ENCODE measurements around the gene KPNA1.

Gene KPNA1

GRCh38 chr3:122481390-122481789, 33.3 kb downstream of the KPNA1 start:
- CTCF ChIA-PET = interaction anchor here (1.4 kb wide), 1 partner anchor 75 kb away, joined by 3 read pairs; no protein-coding TSS in a partner anchor
- TF ChIP-seq CTCF (IDR thresholded peaks at IDR 0.05; ENCODE audit: insufficient read depth, low read length, missing control alignments) = no peak

DNA sequence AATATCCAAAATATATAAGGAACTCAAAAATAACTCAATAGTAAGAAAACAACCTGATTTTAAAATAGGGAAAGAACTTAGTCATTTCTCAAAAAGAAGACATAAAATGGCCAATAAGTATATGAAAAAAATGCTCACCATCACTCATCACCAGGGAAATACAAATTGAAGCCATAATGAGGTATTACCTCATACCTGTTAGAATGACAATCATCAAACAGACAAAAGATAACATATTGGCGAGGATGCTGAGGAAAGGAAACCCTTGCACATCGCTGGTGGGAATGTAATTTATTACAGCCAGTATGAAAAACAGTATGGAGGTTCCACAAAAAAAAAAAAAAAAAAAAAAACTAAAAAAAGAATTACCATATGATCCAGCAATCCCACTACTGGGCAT, 38.2 kb downstream of the KPNA1 start:
- TF ChIP-seq CTCF (IDR thresholded peaks at IDR 0.05; ENCODE audit: insufficient read depth, low read length, missing control alignments) = no peak
- H3K4me3 ChIP-seq (ENCODE audit: low read depth, low read length) = no peak overlapping the region
- ChIA-PET POLR2A (no interaction called here), CTCF (no interaction called here)
- DNase-seq (ENCODE audit: low read depth, low spot score) = no peak

More at GRCh38 chr3:122481390-122481789, 33.3 kb downstream of the KPNA1 start:
- no peak for DNase-seq (ENCODE audit: low read depth, low spot score)
- H3K4me3 ChIP-seq (ENCODE audit: low read depth, low read length) = no peak overlapping the region
- POLR2A ChIA-PET = no interaction called here

- ChIA-PET POLR2A (no interaction called here), CTCF (no interaction called here)
- H3K4me3 ChIP-seq (ENCODE audit: low read depth, low read length) = no peak overlapping the region
- no peak for TF ChIP-seq CTCF (IDR thresholded peaks at IDR 0.05; ENCODE audit: insufficient read depth, low read length, missing control alignments)
- no peak for DNase-seq (ENCODE audit: low read depth, low spot score)
These were observed 39.4 kb downstream of the KPNA1 start for GRCh38 chr3:122475316-122475715.

GRCh38 chr3:122469659-122470058, 45.1 kb downstream of the KPNA1 start:
- H3K4me3 ChIP-seq (ENCODE audit: low read depth, low read length) = no peak overlapping the region
- no peak for DNase-seq (ENCODE audit: low read depth, low spot score)
- TF ChIP-seq CTCF (IDR thresholded peaks at IDR 0.05; ENCODE audit: insufficient read depth, low read length, missing control alignments) = no peak
- ChIA-PET POLR2A (interaction anchor here (0.5 kb wide), 1 partner anchor 18 kb away, joined by 4 read pairs; no protein-coding TSS in a partner anchor), CTCF (interaction anchor here (0.8 to 5.4 kb wide), 2 partner anchors 11 to 210 kb away, joined by 3 to 39 read pairs; no protein-coding TSS in a partner anchor)

GRCh38 chr3:122468896-122469533, 45.7 kb downstream of the KPNA1 start:
- no peak overlapping the region for H3K4me3 ChIP-seq (ENCODE audit: low read depth, low read length)
- no peak for DNase-seq (ENCODE audit: low read depth, low spot score)
- CTCF ChIA-PET = interaction anchor here (0.8 to 5.4 kb wide), 3 partner anchors 11 to 210 kb away, joined by 3 to 39 read pairs (median 13); no protein-coding TSS in a partner anchor
- POLR2A ChIA-PET = no interaction called here
- TF ChIP-seq CTCF (IDR thresholded peaks at IDR 0.05; ENCODE audit: insufficient read depth, low read length, missing control alignments) = no peak

DNA sequence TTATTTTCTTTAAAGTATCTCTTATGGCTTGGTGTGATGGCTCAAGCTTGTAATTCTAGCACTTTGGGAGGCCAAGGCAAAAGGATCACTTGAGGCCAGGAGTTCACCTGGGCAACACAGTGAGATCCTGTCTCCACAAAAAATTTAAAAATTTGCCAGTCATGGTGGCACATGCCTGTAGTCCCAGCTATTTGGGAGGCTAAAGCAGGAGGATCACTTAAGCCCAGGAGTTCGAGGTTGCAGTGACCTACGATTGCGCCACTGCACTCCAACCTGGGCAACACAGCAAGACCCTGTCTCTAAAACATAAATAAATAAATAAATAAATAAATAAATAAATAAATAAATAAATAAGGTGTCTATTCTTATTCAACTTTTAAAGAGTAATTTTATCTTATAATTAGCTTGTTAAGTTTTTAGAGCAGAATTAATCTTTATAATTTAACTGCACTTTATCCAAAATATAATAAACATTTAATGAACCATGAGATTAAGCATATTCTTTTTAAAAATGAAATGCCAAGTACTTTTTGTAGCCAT, 48.0 kb downstream of the KPNA1 start:
- DNase-seq (ENCODE audit: low read depth, low spot score) = no peak
- TF ChIP-seq CTCF (IDR thresholded peaks at IDR 0.05; ENCODE audit: insufficient read depth, low read length, missing control alignments) = no peak
- CTCF ChIA-PET = interaction anchor here (3.1 to 5.4 kb wide), 2 partner anchors 8 to 213 kb away, joined by 13 to 39 read pairs; no protein-coding TSS in a partner anchor
- POLR2A ChIA-PET = no interaction called here
- no peak overlapping the region for H3K4me3 ChIP-seq (ENCODE audit: low read depth, low read length)

Measured in AG04449 (cell line).